Adrenal gland (tissue), 5 donors: ENCODE data around the gene MUC5B.

Experiments used
- POLR2A ChIP-seq, 2 donors: fragments of 450-650 bp; IDR thresholded peaks; one replicate each; pipeline ENCODE4 v1.6.1; 2017; ENCODE audit warnings: antibody characterized with exemption in 2 of 2, mild to moderate bottlenecking in 2 of 2, moderate library complexity in 1 of 2
- TF ChIP-seq, protein P1 (sequence below), 6 experiments: fragments of 450-650 bp in 4 of 6; fragments of 200-600 bp in 2 of 6; sonication (generic) in 1 of 6; IDR thresholded peaks; 1 replicate in 5 of 6; 2 replicates in 1 of 6; pipeline versions ENCODE4 v1.5.1 to v1.8.0; 2016 to 2021; ENCODE audit warnings: antibody characterized with exemption in 6 of 6, mild to moderate bottlenecking in 2 of 6, moderate library complexity in 1 of 6
- donor health status: DM: no; HTN: no; CAD: no.

DNA sequence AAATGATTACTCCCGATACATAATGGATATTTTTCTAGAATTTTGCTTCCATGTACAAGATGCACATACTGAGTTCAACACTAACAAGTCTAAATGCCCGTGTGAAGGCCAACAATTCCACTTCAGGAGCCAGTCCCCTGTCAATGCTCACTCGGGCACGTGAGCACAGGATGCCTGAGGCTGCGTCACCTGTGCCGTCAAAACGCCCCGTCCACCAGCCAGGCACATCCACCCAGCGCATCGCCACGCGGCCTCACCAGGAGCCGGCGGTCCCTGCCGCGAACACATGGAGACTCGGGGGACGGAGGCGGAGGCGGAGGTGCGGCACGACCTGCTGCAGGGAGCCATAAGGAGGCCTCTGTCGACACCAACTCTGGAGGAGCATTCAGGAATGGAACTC lies 76.8 kb downstream of the MUC5B start:
- TF ChIP-seq, protein P1, sequence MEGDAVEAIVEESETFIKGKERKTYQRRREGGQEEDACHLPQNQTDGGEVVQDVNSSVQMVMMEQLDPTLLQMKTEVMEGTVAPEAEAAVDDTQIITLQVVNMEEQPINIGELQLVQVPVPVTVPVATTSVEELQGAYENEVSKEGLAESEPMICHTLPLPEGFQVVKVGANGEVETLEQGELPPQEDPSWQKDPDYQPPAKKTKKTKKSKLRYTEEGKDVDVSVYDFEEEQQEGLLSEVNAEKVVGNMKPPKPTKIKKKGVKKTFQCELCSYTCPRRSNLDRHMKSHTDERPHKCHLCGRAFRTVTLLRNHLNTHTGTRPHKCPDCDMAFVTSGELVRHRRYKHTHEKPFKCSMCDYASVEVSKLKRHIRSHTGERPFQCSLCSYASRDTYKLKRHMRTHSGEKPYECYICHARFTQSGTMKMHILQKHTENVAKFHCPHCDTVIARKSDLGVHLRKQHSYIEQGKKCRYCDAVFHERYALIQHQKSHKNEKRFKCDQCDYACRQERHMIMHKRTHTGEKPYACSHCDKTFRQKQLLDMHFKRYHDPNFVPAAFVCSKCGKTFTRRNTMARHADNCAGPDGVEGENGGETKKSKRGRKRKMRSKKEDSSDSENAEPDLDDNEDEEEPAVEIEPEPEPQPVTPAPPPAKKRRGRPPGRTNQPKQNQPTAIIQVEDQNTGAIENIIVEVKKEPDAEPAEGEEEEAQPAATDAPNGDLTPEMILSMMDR (IDR thresholded peaks at IDR 0.05) = no peak
- no peak for TF ChIP-seq POLR2A (IDR thresholded peaks at IDR 0.05)
